HG02970 (cell line): ENCODE measurements around the gene LRP6.
A peak's percentile ranks its signal among the peaks of the same experiment; 100 is the strongest.
"Not testable (repeated sequence)": the region's sequence is repeated elsewhere in the genome, so short reads cannot be mapped to it uniquely, and the experiment has no call there.

Source experiments
- ATAC-seq: cut with Tn5 transposase; IDR thresholded peaks from one replicate; pipeline ENCODE4 v1.9.1; 2021; ENCODE audit warnings: mild to moderate bottlenecking, moderate library complexity, moderate number of reproducible peaks; ENCODE audit not compliant: unreplicated experiment, low FRiP score

Gene LRP6

GRCh38 chr12:12185414-12185813, 81.4 kb downstream of the LRP6 start:
- ATAC-seq, result no peak

- no peak for ATAC-seq
Measured at GRCh38 chr12:12182703-12183365, 84.0 kb downstream of the LRP6 start.

DNA sequence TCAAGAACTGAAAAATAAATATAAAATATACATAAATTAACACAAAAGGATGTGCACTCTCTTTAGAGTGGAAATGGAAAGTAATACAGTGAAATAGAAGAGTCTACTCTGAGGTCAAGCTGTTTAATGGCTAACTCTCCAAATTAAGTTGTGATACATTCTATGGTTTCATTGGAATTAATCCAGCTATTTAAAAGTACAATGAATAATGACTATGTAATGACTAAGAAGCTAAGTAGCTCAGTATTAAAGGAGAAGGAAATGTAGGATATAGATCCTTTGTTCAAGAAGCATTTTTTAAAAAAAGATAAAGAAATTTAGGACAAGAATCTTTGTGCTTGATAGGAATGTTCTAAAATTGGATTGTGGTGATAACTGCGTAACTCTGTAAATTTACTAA, 85.3 kb downstream of the LRP6 start:
- no peak for ATAC-seq

DNA sequence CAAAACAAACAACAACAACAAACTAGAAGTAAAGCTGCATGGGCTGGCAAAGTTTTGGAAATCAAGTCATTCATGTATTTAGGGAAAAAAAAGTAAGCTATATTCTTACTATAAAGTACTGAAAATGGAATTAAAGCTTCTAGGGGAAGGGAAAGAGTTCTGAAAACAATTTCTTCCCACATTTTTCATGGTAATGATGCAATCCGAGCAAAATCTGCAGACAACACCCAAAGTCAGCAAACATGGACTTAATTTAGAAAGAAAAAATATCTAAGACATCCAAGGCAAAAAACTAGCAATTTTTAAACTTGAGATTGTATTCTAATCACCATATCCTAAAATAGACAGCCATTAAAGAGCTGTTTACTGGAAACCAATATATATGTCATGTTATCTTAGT, 86.3 kb downstream of the LRP6 start:
- ATAC-seq, result no peak

GRCh38 chr12:12180136-12180535, 86.7 kb downstream of the LRP6 start:
- ATAC-seq, result no peak

- no peak for ATAC-seq
Measured at GRCh38 chr12:12178559-12178958, 88.3 kb downstream of the LRP6 start.

DNA sequence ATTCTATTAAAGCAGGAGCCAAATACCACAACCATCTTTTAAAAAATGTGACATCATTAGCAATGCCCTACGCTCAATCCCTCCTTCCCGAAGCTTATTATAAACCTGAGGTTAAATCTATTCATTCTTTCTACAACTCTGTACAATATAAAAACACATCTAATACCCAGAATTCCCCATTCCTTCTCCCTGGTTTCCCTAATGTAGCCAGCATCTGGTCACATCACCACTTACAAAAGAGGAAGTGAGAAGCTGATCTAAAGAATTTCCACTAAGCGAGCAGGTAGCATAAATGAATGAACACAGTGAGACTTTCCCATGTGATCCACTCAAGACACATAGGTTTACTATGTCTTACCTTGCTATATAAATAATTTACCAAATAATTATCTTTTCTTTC, 90.4 kb downstream of the LRP6 start:
- ATAC-seq, result no peak

- peak; percentile 55 for ATAC-seq
Measured at GRCh38 chr12:12171991-12172511, 94.8 kb downstream of the LRP6 start.

DNA sequence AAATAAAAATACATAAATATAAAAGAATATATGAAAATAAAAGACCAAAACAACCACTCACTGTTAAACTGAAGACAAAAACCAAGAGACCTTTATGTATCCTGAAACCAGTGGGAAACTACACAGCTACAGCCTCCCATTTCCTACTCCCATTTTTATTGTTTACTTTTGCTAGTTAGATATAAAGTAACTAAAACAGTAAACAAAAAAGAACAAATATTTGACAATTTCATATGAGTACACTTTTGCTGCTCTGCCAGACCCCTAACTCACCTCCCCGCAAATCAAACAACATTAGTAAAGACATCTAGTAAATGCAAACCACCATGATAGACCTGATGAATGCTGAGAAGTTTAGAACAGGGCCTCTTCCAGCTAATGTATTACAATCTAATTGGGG, 99.0 kb downstream of the LRP6 start:
- ATAC-seq, result no peak

DNA sequence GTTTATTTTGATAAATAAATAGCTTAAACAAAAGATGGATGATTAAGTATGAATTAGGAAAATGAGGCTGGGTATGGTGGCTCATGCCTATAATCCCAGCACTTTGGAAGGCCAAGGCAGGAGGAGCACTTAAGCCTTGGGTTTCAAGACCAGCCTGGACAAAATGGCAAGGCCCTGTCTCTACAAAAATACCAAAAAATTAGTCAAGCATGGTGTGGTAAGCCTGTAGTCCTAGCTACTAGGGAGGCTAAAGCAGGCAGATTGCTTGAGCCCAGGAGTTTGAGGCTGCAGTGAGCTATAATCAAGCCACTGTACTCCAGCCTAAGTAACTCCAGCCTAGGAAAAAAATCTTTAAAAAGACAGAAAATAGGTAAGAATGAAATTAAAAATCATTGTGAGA, 100.1 kb downstream of the LRP6 start:
- no peak for ATAC-seq

DNA sequence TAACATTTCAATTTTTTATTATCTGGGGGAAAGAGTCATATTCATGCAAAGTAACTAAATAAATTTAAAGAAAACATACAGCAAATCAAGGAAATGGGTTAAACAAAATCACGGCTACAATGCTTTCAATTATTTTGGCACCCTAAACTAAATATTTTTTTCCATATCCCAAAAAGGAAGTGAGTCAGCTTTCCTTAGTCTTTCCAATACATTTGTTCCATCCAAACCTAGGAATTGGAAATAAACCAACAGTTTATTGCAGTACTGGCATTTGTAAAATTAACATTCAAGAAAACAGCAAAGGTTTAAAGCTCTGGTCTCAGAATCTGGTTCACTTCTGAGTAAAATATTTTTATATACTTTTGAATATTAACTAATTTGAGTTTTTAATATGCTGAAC, 106.9 kb downstream of the LRP6 start:
- no peak for ATAC-seq

- ATAC-seq, result no peak
Measured at GRCh38 chr12:12158858-12159257, 108.0 kb downstream of the LRP6 start.

GRCh38 chr12:12157424-12157823, 109.4 kb downstream of the LRP6 start:
- no peak for ATAC-seq

DNA sequence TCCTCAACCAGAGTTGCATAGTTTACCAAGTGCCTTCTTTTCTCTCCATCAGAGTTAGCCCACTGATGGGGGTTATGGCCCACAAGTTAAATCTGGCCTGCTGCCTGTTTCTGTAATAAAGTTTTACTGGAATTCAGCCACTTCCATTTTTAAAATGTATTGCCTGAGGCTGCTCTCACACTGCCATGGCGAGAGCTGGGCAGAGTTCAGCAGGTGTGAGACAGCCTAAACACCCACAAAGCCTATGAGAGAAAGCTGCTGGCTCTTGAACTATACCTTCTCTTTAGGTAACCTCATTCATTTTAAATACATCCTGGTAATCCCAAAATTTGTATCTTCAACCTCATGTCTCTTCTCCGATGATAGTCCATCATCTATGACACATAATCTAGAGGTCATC, 110.0 kb downstream of the LRP6 start:
- no peak for ATAC-seq

- no peak for ATAC-seq
Measured at GRCh38 chr12:12156116-12156515, 110.7 kb downstream of the LRP6 start.

DNA sequence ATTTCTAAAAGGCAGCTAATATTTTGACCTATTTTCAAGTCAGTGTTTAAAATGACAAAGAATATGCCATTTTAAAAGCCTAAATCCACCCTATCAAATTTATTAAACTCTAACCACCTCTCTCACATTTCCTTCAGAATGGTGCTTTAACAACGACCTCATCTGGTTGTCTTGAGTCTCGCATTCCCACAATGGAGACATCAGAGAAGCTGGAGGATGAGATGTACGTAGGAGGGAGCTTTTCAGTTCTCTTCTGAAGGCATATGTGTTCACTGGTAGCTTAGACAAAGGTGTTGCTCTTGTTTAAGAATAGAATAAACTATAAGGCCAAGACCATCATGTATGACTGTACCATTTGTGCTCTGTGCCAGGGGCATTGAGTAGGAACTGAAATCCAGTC, 113.2 kb downstream of the LRP6 start:
- ATAC-seq, result no peak

- no peak for ATAC-seq
Measured at GRCh38 chr12:12147111-12147510, 119.7 kb downstream of the LRP6 start.

- ATAC-seq, result not testable (repeated sequence)
Measured at GRCh38 chr12:12144531-12144930, 122.3 kb downstream of the LRP6 start.

DNA sequence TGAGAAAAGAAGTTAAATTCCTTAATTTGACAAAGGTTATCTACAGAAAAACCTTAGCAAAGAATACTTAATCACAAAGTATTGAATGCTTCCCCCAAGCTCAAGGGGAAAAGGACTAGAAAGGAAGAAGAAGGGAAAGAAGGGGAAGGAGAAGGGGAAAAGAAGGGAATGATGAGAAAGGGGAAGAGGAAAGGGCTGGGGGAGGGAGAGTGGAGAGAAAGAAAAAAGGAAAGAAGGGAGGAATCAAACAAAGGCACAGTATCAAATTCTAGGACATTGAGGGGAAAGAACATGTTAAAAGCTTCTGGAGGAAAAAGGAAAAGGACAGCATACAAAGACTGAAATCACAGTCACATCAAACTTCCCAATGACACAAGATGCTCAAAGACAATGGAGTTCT, 125.8 kb downstream of the LRP6 start:
- no peak for ATAC-seq

DNA sequence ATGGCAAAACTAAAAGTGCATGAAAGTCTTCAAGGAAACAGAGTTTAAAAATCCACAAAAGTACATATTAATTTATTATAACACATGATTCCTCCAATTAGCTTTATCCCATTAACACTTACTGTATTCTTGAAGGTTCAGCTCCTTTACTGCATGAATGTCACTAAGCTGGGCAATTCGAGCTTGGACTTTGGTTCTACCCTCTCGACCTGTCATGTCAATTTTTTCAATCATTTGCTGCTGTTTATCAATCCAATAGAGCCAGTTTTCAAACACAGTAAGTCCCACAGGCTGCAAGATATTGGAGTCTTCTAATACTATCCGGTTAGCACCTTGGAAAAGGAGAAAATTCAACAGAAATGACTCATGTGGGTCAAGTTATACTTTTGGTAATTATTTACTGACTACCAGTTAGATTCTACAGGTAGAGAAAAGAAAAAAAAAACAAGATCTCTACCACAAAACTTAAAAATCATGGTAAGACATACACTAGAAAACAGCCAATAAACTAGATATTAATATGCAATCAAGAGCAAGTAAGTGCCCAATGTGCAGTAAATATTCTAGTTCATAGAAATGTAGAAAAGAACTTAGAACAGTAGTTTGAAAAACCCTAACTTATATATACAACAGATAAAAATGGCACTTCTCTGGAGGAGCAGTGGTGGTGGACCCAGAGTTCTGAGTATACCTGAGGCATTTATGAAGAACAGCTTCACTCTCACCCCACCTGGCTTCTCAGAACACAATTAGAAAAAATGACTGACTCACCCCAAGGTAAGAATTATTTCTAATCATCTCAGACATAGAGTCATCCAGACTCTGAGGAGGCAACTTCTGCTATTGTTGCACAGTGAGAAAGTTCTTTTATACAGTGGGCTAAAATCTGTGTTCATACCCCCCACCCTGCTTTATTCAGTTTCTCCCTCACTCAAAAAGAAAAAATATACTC, 128.4 kb downstream of the LRP6 start:
- ATAC-seq, result no peak

DNA sequence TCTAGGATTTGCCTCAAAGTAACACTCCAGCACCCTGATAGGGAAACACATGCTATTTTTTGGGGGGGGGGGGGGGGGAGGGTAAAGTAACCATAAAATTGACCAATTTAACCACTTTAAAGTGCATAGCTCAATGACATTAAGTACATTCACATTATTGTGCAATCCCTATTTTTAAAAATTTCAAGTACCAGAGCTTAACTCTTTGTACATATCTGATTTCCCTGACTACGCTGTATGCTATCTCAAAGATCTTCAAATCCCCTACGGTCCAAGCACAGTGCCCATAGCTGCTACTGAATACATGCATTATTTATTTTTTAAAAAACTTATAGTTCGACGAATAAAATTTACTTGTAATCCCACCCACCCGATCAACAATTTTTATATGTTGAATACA, 133.1 kb downstream of the LRP6 start:
- ATAC-seq, result no peak

- no peak for ATAC-seq
Measured at GRCh38 chr12:12133259-12133658, 133.6 kb downstream of the LRP6 start.
